HCT116 (cell line): ENCODE results near the gene TMEM215.

ENCODE experiments used
- EZH2 ChIP-seq: fragments of 200-600 bp; sonication (generic); IDR thresholded peaks from 2 replicates; pipeline ENCODE4 v1.6.1; 2017; ENCODE audit warnings: antibody characterized with exemption, mixed run types
- POLR2A ChIP-seq: IDR thresholded peaks from 2 replicates; pipeline ENCODE4 v1.7.0; 2011; ENCODE audit warnings: borderline replicate concordance; ENCODE audit not compliant: insufficient read depth, insufficient read length; ENCODE audit errors: extremely low read depth
- POLR2AphosphoS5 ChIP-seq: IDR thresholded peaks from 2 replicates; pipeline ENCODE4 v1.6.1; 2011; ENCODE audit warnings: mild to moderate bottlenecking, low read depth, low read length, moderate library complexity
- ZNF274 ChIP-seq: fragments of 200-500 bp; sonication (Bioruptor generic); IDR thresholded peaks from 2 replicates; pipeline ENCODE4 v1.6.1; 2014; ENCODE audit warnings: mild to moderate bottlenecking, low read depth, low read length, inconsistent platforms

DNA sequence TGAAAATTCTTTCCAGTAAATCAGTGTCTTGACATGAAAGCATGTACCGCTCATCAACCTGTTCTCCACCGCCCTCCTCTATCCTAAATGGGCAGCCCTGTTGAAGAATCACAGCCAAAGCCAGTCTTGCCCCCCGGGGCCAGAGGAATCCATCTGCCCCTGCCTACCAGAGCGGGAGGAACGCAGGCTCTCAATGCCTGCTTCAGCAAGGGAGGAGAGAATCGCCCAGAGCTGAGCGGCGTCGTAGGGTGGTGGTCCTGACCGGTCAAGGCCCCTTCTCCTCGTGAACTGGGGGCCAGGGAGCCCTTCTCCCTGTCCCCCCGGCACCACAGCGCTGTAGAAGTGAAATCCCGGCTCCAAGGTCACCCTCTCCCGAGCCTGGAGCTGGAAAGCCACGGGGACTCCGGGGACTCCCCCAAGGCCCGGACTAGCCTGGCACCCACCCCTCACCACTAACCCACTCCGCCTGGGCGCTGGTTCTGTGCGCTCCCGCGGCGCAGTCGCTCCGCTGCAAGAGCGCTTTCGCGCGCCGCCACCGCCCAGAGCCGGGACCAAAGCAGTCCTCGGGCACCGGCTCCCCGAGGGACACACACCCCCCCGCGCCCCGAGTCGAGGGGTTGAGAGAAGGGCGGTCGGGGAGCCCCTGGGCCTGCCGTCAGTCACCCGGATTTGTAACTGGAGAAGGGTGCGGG lies 718 bp upstream of the TMEM215 start:
- no peak for TF ChIP-seq POLR2AphosphoS5
- no peak for TF ChIP-seq EZH2
- no peak for TF ChIP-seq POLR2A
- no peak for TF ChIP-seq ZNF274
